Esophagus (tissue), 2 donors: ENCODE data around the gene SLC37A4. TPM values are rescaled to one million over a fixed set of nuclear protein-coding genes. Genes with fewer than 3 reads are reported as not detected.

Source experiments
- H3K27ac ChIP-seq, 2 donors: one replicate each; pipeline ENCODE4 v1.5.1; 2013; ENCODE audit warnings: low read depth in 2 of 2, mild to moderate bottlenecking in 2 of 2, inconsistent platforms in 1 of 2, low read length in 1 of 2, moderate library complexity in 1 of 2
- H3K27me3 ChIP-seq, 2 donors: one replicate each; pipeline ENCODE4 v1.6.1; 2013; ENCODE audit warnings: low read length in 2 of 2, control low read depth in 1 of 2, mild to moderate bottlenecking in 1 of 2; ENCODE audit not compliant: insufficient read depth in 2 of 2, control insufficient read depth in 1 of 2
- H3K36me3 ChIP-seq, 2 donors: one replicate each; pipeline ENCODE4 v1.6.1; 2013; ENCODE audit warnings: low read length in 1 of 2; ENCODE audit not compliant: control insufficient read depth in 2 of 2, insufficient read depth in 2 of 2
- H3K4me1 ChIP-seq, 2 donors: one replicate each; pipeline ENCODE4 v1.6.1; 2013; ENCODE audit warnings: low read length in 1 of 2; ENCODE audit not compliant: control insufficient read depth in 2 of 2, insufficient read depth in 2 of 2
- H3K4me3 ChIP-seq, 2 donors: one replicate each; pipeline ENCODE4 v1.5.1; 2013; ENCODE audit warnings: low read length in 2 of 2, mild to moderate bottlenecking in 2 of 2, low read depth in 1 of 2, moderate library complexity in 1 of 2
- H3K9me3 ChIP-seq, 2 donors: one replicate each; pipeline ENCODE4 v1.6.1; 2013; ENCODE audit warnings: mild to moderate bottlenecking in 2 of 2, low read depth in 1 of 2, low read length in 1 of 2, moderate library complexity in 1 of 2; ENCODE audit not compliant: control insufficient read depth in 2 of 2, insufficient read depth in 1 of 2
- WGBS, 2 donors: extraction: QIAGEN DNeasy Blood & Tissue Kit; methylation state at CpG; one replicate each; pipeline ENCODE4 v1.1.7; 2013; 5-methylcytosine and 5-hydroxymethylcytosine counted together
- polyA plus RNA-seq, 2 donors: library from polyadenylated mRNA; stranded (reverse); fragments of 200-250 nt; gene quantifications; one replicate each; pipeline ENCODE4 v1.2.3, GENCODE V29; 2013
- donor health status: healthy with polysubstance abuse.
- donor health status: Bipolar disorder and iron deficiency.

SLC37A4 gene
- polyA plus RNA-seq, 2 donors, result 7.3 to 9.3 TPM

DNA sequence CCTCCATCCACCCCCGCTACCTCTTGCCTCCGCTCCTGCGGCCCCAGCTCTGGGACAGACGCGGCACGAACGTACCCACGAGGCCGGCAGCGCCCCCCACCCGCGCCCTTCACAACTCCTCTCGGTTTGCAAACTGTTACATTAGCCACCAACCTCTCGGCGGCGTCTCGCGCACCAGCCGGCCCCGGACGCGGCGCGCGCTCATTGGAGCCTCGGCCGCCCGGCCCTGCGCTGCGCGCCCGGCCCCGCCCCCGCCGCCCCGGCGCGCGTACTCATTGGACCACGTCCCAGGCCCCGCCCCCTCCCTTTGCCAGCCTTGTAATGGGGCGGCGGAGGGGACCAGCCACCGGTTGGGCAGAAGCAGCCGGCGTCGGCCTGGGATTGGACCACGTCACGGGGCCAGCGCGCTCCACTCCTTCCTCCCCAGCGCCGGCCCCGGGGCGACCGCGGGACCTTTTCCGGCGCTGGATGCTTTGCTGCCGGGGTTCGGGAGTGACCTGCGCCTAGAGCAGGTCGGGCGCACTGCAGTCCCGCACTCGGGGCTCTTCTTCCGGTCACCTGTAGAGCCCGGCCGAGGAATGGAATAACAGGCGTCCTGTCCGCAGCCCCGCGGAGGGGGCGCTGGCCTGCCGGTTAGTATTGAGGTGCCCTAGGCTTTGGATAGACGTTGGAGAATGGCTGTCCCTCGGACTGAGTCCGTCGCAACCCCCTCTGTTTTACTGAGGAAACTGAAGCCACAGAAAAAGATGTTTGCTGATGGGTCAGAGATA lies 26.5 kb upstream of the SLC37A4 start, which contains the start of gene HYOU1:
HYOU1 (minus strand) TSS at position 206 of the 770 bp plus-strand sequence. CDS start 1,045 bp downstream, outside the sequence.
- peak within 1 kb of the TSS; percentile 92 to 94 for H3K27ac ChIP-seq
- H3K27me3 ChIP-seq, result no peaks in the 10 kb centered on the region
- H3K36me3 ChIP-seq, result peaks cover 13 to 29% of the 10 kb centered on the region in 2 donors
- H3K4me3 ChIP-seq, result peak within 1 kb of the TSS; percentile 85 to 92
- H3K4me1 ChIP-seq, result peaks cover 0 to 10% of the 10 kb centered on the region in 2 donors
- no peaks in the 10 kb centered on the region for H3K9me3 ChIP-seq
- 0 to 1% methylated on average over 64 to 79 of the region's 79 CpGs for WGBS, 2 donors

DNA sequence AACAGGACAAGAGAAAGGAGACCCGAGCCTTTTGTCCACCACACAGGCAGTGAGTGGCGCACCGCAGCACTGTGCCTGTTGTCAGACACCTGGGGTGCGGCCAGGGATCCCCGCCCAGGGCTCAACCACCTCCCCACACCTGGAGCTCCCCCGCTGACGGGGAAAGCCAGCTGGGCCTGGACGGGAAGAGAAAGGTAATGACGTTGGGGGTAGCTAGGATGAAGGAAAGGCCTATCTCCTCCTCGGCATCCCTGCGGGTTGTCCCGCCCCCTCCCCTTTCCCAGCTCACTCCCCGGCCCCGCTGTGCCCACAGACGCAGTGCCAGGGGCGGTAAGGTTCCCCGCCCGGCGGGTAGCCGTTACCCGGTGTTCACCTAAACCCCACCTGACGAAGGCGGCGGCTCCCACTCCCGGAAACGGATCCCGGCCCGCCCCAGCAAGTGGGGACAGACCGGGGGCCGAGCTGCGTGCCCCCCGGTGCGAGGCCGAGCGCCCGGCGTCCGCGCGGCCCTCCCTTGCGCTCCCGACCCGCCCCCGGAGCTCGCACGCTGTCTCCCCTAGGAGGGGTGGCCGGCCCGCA lies 25.8 kb upstream of the SLC37A4 start:
- Histone ChIP-seq H3K4me1 (peaks cover 0 to 10% of the 10 kb centered on the region in 2 donors), H3K27ac (peak overlapping the region; percentile 92 to 94), H3K9me3 (no peaks in the 10 kb centered on the region), H3K27me3 (no peaks in the 10 kb centered on the region), H3K4me3 (peak overlapping the region; percentile 85 to 92), H3K36me3 (peaks cover 19 to 36% of the 10 kb centered on the region in 2 donors)
- WGBS, 2 donors, result 1% methylated on average over 30 to 48 of the region's 48 CpGs

DNA sequence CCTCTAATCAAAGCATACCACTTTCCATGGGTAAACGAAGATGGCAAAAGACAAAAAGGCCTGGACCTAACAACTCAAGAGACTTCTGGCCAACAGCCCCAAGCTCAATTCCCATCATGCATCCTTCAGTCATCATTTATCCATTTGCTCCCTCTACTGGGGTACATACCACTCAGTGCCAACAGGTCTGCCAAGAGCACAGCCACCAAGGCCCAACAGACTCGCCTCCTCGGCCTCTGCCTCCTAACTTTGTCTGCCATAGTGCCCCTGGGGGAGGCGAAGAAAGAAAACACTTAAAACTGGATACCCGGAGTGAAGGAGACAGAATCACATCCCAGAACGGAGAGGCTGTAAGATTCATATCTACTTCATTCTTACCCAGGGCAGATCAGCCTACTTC lies 25.2 kb upstream of the SLC37A4 start:
- peak overlapping the region; percentile 92 to 94 for H3K27ac ChIP-seq
- H3K36me3 ChIP-seq, result peaks cover 19 to 41% of the 10 kb centered on the region in 2 donors
- no peaks in the 10 kb centered on the region for H3K27me3 ChIP-seq
- WGBS, 2 donors, result 41% methylated on average over 6 of the region's 6 CpGs
- peak overlapping the region; percentile 85 to 92 for H3K4me3 ChIP-seq
- peaks cover 0 to 10% of the 10 kb centered on the region in 2 donors for H3K4me1 ChIP-seq
- H3K9me3 ChIP-seq, result no peaks in the 10 kb centered on the region

DNA sequence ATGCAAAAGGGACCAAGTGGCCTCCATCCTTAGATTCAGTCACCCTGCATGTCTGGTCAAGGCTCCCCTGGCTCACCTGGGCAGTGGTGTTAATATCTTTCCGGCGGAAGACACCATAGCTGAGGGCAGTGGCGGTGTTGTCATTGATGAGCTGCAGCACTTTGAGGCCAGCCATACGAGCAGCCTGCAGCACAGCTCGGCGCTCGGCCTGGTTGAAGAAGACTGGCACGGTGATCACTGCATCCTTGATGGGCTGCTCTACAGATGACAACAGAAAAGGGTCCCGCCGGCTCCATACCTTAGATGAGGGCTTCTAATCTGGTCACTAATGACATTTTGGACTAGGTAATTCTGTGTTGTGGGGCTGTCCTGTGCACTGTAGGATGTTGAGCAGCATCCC lies 23.7 kb upstream of the SLC37A4 start:
- WGBS, 2 donors, result 88 to 96% methylated on average over 10 of the region's 10 CpGs
- Histone ChIP-seq H3K9me3 (no peaks in the 10 kb centered on the region), H3K4me3 (peak overlapping the region in 1 of 2 donors; percentile 7), H3K27me3 (no peaks in the 10 kb centered on the region), H3K4me1 (peaks cover 0 to 10% of the 10 kb centered on the region in 2 donors), H3K27ac (no peak overlapping the region), H3K36me3 (peaks cover 24 to 48% of the 10 kb centered on the region in 2 donors)

DNA sequence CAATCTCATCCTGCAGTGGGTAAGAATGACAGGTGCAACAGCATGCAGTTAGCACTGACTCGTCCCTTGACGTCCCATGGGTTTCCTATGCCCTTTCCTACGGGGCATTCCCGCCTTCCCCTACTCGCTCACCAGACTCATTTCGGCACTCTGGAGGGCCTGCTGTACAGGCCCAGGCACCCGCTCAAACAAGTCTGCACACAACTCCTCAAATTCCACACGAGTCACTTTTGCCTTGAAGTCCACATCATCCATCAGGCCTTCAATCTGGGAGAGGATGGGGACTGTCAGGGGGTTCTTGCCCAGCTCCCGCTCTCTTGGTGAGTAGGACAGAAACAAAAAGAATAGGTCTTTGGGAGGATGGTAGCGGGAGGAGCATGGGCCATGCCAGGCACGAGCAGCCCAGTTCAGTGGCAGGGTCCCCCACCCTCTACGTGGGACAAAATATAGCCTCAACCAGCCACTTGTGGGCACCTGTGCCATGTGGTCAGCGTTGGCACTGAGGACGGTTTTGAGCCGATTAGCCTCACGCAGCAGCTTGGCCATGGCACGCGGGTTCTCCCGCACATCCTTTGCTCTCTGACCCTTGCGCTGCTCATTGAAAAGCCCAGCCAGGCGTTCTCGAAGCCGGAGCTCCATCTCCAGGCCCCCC lies 21.6 kb upstream of the SLC37A4 start:
- Histone ChIP-seq H3K4me3 (no peak overlapping the region), H3K9me3 (no peaks in the 10 kb centered on the region), H3K36me3 (peaks cover 45 to 69% of the 10 kb centered on the region in 2 donors), H3K4me1 (peaks cover 0 to 10% of the 10 kb centered on the region in 2 donors), H3K27me3 (no peaks in the 10 kb centered on the region), H3K27ac (no peak overlapping the region)
- WGBS, 2 donors, result 86 to 87% methylated on average over 23 of the region's 23 CpGs

DNA sequence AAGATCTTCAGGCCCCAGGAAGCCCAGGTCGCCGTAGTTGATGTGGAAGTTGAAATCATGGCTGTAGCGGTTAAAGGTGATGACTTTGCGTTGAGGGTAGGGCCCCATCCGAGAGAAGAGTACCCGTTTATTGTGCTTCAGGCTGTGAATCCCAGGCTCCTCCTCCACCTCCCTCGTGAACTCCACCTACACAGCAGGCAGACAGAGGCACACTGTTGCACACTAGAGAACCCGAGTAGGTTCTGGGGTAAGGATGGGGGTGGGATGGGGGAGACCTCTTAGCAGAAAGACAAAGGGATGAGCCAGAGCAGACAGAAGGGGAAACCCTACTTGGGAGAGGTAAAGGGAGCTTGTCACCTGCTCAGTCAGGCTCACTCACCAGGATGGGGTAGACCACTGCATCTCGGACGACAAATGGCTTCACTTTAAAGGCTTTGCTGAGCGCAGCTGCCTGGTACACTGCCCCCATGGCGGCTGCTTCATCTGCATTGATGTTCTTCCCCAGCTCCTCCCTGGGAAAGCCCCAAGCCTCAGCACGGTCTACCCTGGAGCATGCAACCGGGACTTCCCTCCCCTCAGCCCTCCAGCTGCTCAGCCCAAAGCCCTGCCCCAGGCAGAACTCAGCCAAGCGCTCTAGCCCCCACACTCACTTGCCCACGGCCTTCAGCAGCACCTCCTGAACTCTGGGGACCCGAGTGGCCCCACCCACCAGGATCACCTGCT lies 20.9 kb upstream of the SLC37A4 start:
- Histone ChIP-seq H3K9me3 (no peaks in the 10 kb centered on the region), H3K27me3 (no peaks in the 10 kb centered on the region), H3K36me3 (peaks cover 48 to 73% of the 10 kb centered on the region in 2 donors), H3K4me1 (peaks cover 0 to 10% of the 10 kb centered on the region in 2 donors), H3K4me3 (no peak overlapping the region), H3K27ac (no peak overlapping the region)
- 78 to 80% methylated on average over 17 of the region's 17 CpGs for WGBS, 2 donors

DNA sequence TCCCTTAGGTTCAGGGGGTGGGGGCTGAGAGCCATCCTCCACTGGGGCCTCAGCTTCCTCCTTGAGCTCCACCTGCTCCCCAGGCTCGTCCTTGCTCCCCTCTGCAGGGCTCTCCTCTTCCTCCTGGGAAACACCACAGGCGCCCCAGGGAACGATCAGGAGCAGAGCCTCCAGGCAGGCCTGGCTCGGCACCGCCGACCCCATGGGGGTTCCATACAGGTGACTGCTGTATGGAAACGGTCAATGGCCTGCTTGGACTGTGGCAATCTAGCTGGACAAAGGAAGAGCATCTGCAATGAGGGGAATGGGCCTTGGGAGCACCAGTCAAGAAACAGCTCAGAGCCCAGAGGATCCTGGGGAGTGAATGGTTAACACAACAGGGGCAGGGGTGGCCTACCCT lies 18.4 kb upstream of the SLC37A4 start:
- 90 to 94% methylated on average over 7 of the region's 7 CpGs for WGBS, 2 donors
- H3K4me3 ChIP-seq, result no peak overlapping the region
- no peaks in the 10 kb centered on the region for H3K27me3 ChIP-seq
- no peaks in the 10 kb centered on the region for H3K4me1 ChIP-seq
- H3K9me3 ChIP-seq, result no peaks in the 10 kb centered on the region
- H3K36me3 ChIP-seq, result peaks cover 47 to 76% of the 10 kb centered on the region in 2 donors
- no peak overlapping the region for H3K27ac ChIP-seq

DNA sequence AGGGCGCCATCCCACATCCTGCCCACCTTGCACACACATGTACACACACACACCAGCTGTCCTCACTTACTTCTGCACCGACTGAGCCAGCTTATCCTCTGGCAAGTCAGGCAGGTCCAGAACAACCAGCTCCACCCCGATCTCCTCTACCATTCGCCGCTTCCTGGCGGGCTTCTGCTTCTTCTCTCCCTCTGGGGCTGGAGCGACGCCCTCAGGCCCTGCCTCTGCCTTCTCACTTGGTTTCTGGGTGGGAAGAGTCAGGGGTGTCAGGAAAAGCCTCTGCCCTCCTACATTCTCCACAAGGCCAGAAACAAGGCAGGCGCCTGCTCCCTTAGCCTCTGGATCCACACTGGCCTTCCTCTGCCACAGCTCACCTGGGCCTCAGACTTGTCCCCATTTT lies 18.0 kb upstream of the SLC37A4 start:
- Histone ChIP-seq H3K4me3 (no peak overlapping the region), H3K4me1 (no peaks in the 10 kb centered on the region), H3K36me3 (peaks cover 44 to 73% of the 10 kb centered on the region in 2 donors), H3K9me3 (no peaks in the 10 kb centered on the region), H3K27ac (no peak overlapping the region), H3K27me3 (no peaks in the 10 kb centered on the region)
- 88 to 92% methylated on average over 9 of the region's 9 CpGs for WGBS, 2 donors

DNA sequence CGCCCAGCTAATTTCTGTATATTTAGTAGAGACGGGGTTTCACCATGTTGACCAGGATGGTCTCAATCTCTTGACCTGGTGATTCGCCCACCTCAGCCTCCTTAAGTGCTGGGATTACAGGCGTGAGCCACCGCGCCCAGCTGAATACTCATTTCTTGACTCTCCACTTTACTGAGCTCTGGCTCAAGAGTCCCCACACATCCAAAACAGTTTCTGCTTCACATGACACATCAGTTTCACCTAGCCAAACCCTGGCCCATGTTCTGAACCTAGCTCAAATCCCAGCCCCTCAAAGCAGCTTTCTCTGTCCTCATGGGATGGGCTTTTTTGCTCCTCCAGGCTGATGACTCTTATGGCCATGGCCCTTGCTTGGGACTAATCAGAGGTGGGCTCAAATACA lies 16.5 kb upstream of the SLC37A4 start:
- Histone ChIP-seq H3K36me3 (peaks cover 43 to 60% of the 10 kb centered on the region in 2 donors), H3K27me3 (no peaks in the 10 kb centered on the region), H3K4me3 (no peak overlapping the region), H3K9me3 (no peaks in the 10 kb centered on the region), H3K27ac (no peak overlapping the region), H3K4me1 (no peaks in the 10 kb centered on the region)
- WGBS, 2 donors, result 89 to 90% methylated on average over 6 of the region's 6 CpGs
